NCI-H2081 treated with DMSO at 0.1 percent for 48 hours (cell line): ENCODE data around the gene CERK.

ENCODE experiments used
- DNase-seq: peaks from one replicate; lab custom pipeline; 2025; lab: John Stamatoyannopoulos, UW

CERK gene

DNA sequence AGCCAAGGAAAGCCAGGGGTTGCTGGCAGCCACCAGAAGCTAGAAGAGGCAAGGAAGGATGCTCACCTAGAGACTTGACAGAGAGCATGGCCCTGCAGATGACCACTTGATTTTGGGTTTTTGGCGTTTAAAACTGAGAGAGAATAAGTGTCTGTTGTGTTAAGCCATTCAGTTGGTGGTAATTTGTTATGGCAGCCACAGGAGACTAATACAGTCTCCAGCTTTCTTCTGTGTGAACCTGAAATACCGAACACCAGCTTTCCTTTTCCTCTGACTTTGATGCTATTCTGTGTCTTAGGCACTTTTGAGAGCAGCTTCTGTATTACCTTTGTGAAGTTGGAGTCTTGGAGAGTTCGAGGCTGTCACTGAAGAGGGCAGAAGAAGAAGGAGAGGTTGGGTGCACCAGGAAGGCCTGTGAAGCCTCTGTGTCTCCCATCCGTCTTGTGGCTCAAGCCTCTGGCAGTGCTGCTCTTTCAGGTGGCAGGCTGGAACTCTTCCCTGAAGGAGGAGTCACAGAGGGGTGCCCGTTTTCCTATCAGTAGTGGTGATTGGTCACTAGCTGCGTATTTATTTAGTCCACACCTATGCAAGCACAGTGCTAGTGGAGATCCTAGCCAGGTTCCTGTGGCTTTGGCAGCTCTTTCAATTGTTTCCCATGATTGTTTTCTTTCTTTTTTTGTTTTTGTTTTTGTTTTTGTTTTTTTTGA is 26.9 kb upstream of the CERK start:
- DNase-seq: no peak

DNA sequence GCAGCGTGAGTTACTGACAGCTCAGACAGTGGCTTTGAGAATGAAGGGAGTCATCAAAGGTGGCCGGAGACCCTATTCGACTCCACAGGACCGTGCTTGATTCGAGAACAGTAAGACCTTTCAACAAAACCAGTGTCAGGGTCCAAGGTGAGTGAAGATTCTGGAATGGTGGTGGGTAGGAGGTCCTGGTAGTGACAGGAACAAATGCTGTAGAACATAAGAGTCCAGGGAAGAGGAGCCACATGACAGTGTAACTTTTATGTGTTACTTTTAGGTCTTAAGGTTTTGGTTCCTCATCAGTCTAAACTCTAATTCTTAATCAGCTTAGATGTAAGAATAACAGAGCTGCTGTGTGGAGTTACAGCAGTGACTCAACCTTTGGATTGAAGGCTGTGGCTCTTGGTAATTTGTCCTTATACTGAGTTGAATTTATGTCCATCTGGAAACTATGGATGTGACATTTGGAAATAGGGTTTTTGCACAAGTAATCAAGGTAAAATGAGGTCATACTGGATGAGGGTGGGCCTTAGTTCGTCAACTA is 26.2 kb upstream of the CERK start:
- DNase-seq: no peak

DNA sequence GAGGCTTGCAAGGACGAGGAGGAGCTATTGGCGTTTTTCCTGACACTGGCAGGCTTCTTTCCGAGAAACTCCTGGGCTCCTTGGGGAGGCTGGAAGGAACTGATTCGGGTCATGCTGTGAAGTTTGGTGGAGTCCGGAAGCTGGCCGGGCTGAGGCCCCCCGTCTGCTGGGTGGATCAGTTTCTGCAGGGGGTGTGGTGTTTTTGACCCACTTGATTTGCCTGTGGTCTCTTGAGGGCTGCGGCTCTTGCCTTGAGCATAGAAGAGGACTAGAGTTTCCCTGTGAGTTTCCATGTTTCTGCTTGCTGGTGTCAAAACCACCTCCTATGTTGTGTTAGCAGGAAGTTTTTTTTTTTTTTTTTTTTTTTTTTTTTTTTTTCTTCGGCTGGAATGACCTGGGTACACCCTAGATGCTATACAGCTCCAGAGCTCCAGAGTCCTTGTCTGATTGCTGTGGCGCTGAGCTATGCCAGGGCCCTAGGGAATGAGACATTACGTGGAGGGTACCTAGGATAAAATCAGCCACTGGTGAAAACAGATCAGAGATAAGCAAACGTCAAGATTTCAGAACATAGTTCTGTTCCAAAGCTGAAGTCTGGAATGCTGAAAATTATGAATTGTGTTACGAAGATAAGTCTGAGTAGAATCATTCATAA is 25.1 kb upstream of the CERK start:
- DNase-seq: no peak

DNA sequence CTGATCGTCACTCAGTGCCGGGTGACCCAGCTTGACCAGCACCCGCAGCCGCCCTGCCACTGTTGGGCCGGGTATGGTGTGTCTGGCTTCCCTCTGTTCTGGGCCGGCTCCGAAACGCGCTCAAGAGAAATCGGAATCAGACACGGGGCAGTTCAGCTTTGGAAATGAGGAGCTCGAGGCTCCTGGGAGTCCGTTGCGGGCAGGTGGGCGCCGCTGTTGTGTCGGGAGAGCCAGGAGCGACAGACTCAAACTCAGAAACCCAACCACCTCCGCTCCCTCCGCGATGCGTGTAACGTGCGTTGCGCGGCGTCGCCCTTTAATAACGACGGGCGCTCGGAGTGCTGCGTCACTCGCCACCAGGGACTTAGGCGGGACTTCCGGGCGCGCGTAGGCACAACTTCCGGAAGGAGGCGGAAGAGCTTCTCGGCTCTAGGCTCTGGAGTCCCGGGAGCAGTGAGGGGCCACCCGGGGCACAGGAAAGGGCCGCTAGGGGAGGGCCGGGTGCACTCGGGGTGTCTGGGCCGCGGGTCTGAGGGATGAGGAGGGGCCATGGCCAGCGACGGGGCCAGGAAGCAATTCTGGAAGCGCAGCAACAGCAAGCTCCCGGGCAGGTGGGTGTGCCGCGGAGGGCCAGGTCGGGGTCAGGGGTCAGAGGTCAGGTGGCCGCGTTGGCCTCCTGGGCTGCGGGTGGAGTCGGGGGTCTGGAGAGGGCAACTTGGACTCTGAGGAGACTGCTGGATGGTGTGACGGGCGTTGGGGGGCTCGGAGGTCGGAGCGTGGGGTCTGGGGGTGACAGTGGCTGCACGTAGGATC is 24.4 kb upstream of the CERK start, which contains the start of gene TBC1D22A:
Gene TBC1D22A, plus strand, starts transcription at position 413 of the 813 bp plus-strand sequence. Its CDS starts 137 bp downstream, at position 550.
- peak; percentile 19 for DNase-seq

DNA sequence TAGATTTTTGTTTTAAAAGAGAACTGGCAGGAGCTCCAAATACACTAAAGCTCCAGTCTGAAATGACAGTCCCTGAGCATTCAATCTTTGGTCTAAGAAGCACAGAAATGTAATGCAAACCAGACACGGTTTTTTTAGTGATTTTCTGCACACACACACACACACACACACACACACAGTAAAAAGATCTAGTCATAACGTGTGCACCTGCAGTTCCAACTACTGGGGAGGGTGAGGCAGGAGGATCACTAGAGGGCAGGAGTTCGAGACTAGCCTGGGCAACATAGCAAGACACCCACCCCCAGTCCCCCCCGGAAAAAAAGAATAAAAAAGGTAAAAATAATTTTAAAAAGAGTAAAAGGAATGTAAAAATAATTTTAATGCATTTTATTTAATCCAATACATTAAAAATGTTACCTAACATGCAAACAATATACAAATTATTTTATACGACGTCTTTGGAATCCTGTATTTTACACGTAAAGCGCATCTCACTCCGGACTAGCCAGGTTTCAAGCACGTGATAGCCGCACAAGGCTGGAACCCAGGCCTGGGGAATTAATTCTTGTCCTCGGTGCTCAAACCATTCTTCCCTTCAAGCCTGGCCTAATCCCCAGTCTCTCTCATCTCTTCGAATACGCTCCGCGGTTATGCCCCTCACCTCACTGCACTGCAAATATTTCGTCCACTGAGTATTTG is 23.6 kb upstream of the CERK start:
- DNase-seq: no peak

DNA sequence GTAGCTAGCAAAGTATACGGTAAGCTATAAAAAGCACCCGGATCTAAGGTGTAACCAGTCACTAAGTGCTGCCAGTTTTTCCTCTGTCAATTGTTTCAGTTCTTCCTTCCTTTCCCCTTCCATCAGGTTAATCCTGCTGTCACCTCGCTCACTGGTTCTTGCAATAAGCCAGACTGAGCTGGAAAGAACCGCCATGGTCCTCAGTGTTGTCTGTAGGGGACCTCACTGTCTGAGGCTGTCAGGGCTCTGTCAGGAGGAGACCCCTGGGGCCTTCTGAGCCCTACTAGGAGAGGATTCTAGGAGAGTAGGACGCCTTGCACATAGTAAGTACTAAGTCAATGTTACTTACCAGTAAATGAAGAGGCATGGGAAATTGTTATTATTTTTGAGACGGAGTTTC is 23.0 kb upstream of the CERK start:
- DNase-seq: no peak

DNA sequence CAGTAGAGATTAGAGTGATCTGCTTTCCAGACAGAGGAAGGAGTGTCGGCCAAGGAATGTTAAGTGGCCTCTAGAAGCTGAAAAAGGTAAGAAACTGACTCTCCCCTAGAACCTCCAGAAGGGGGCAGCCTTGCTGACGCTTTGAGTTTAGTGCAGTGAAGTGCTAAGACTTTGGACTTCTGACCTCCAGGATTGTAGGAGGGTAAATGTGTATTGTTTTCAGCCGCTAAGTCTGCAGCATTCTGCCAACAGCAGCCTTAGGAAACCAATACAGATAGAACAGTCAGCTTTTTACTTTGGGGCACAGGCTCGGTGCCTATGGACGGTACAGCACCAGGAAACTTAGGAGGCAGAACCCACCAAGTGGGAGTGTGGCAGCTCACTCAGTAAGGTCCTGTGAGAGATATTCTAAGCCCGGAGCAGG is 20.8 kb upstream of the CERK start:
- DNase-seq: no peak

DNA sequence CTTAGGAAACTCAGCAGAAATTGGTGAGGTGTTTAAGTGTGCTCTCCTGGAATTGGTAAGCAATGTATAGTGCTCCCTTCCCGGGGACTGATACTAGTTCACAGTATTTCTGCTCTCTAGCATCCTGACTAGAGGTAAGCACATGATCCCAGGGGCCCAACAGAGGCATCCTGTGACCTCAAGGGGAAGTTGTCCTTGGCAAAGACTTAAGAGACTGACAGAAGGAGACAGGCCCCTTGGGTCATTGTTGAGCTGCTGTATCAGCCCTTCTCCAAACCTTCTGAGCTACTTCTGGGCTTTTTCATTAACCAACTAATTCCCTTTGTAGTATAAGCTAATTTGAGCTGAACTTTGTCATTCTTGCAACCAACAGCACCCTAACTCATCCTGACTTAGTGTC is 20.1 kb upstream of the CERK start:
- no peak for DNase-seq

DNA sequence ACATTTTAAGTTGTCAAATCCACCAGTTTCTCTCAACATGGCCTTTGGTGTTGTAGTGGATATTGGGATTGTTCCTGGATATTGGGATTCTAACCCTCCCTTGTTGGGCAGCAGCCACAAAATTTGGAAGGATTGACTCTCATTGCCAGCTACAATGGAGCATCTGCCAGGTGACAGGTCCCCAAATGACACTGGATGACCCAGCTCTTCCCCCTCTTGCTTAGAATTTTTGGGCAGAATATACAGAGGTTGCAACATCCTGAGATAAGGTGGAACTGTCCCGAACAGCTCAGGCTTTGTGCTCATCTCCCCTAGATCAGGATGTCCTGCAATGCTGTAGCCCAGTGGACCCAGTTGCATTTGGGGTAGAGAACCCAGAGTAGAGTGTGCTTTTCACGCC is 19.1 kb upstream of the CERK start:
- no peak for DNase-seq

DNA sequence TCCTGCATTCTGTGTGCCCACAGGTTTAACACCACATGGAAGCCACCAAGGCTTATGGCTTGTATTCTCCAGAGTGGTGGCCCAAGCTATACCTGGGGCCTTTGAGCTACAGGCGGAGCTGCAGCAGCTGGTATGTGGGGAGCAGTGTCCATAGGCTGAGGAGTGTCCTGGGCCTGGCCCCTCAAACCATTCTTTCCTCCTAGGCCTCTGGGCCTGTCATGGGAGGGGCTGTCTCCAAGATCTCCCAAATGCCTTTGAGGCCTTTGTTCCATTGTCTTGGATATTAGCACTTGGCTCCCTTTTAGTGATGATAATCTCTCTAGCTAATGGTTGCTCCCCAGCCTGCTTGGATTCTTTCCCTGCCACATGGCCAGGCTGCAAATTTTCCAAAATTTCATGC is 18.0 kb upstream of the CERK start:
- no peak for DNase-seq

DNA sequence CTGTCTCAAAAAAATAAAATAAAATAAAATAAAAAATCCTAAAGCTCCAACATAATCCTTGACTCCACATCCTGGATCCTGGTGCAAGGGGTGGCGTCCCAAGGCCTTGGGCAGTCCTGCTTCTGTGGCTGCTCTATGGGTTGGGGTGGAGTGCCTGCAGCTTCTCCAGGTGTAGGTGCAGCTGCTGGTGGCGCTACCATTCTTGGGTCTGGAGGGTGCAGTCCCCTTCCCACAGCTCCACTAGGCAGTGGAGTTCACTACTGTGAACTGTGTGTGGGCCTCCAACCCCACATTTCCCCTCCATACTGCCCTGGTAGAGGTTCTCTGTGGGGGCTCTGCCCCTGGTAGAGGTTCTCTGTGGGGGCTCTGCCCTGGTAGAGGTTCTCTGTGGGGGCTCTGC is 17.5 kb upstream of the CERK start:
- no peak for DNase-seq

DNA sequence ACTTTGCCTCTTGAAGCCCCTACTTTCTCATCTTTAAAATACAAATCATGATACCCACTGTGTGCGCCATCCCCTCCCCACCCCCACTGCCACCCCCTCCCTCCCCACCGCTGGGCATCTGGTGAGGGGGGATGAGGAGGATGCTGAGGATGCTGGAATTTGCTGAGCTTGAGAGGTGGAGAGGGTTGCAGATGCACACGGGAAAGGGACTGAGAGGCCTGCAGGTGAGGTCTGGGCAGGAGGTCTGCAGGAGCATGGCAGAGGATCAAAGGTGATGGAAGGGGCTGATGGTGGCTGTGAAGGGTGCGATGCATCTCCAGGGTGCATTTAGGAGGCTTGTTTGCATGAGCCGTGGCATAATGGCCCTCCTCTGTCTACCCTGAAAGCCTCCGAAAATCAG is 16.8 kb upstream of the CERK start:
- DNase-seq: no peak

DNA sequence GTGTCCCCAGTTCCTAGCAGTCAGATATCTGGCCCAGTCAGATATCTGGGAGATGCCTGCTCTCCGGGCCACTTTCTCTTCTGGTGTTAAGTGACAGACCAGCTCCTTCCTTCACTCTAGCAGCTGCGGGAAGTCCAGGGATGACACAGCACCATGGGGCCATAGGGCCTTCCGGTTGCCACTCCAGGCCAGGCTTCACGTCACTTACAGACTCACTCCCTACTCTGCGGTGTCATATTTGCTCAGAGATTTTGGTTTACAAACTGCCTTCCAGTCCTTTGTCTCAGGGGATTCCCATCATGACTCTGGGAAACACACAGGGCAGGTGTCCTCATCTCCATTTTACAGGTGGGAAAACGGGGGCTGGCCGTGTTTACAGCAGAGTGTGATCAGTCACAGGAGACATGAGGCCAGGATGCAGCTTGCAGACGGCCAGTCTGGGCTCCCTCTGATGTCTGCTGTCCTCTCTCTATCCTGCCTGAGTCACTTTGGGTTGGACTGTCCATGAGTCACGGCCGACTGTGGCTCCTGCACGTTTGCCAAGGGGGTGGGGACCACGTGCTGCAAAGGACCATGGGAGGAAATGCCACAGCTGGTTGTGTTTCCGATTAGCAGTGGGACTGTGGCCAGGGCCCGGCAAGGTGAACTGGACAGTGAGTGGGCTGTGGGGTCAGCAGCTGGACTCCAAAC is 16.2 kb upstream of the CERK start:
- no peak for DNase-seq

DNA sequence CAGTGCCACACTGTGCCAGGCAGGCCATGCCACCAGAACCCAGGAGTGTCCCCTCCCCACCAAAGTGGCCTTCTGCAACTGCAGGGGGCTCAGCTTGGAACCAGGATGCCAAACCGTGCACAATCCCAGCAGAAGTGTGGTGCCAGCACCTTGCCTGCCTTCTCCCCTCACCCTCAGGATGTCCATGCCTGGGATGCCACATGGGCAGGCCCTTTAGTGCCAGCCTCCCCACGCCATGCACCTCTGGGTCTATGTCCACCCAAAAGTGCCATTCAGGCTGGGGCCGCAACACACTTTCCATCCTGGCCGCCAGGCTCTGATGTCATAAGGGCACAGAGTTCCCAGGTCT is 15.7 kb upstream of the CERK start:
- DNase-seq: no peak

DNA sequence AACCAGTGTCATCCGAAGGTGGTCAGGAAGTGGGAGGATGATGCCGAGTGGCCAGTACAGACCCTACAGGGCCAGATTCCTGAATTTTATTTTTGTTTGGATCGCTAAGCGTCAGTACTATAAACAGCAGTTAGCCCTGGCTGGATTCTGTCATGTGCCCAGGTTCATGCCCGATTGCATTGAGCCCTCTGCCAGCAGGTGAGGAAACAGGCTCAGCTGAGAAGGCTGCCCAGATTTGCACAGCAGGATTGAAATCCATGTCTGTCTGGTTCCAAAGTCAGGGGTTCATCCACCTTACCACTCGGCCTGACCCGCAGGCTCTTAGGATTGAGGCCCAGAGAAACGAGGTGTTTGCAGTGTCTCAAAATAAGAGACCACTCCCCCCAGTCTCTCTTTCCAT is 15.3 kb upstream of the CERK start:
- no peak for DNase-seq

DNA sequence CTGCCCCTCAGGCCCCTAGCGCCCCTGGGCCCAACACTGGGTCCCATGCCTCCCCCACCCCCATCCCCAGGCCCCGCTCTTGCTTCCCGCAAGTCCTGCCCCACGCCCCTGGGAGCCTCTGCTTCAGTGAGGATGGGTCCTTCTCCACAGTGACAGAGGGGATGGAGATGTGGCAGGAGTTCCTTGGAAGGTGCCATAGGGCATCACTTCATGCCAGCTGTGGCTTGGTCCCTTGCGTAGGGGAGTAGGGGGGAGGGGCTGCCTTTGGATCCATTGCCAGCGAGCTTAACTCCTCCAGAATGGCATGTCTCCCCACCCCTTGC is 14.9 kb upstream of the CERK start:
- DNase-seq: no peak

DNA sequence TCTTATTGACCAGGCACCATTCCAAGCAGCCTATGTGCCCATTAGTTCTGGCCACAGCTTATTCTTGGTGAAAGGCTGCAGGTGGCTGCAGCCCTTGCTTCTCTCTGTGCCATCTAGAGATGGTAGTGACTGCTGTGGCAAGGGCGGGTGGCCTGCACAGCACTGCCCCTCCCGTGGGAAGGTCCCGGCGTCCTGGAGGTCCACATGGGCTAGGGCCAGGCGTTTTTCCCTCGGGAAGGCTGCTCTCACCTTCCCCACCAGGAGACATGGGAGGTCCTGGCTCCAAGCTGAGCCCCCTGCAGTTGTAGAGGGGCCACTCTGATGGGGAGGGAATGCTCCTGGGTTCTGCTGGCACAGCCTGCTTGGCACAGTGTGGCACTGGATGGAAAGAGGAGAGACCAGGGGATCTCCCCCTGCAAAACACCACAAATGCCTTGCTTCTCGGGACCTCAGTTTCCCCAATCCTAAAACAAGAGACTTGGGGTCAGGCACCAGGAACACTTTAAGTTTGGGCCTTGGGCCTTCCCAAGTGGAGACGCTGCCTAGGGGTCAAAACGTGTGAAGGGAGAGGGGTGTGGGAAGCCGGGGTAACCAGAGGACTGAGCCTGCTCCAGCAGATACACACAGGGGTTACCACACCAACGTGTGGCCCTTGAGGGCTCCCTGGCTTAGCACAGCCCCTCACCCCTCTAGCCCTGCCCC is 14.4 kb upstream of the CERK start:
- DNase-seq: no peak

DNA sequence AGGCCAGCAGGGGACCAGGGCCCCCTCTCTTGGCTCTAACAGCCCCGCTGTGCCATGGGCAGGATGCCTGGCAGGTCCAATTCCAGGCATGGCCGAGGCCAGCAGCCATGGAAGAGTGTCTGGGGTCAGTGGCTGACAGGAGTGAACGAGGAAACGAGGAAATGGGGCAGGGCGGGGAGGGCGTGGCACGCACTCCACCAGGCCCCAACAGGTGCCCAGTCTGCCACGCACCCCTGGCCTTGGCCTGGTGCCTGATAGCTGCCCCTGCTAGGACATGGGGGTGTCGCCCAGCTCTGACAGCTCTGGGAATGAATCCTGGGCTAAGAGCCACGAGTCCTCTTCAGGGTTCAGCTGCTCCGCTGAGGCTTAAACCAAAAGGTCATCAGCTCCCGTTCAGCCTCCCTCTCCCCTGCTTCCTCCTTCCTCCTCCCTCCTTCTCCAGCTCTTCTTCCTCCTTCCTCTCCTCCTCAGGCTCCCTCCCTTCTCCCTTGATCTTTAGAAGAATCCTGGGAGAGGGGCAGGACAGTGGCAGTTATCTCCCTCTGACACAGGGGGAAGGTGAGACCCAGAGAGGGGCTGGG is 12.9 kb upstream of the CERK start:
- no peak for DNase-seq

DNA sequence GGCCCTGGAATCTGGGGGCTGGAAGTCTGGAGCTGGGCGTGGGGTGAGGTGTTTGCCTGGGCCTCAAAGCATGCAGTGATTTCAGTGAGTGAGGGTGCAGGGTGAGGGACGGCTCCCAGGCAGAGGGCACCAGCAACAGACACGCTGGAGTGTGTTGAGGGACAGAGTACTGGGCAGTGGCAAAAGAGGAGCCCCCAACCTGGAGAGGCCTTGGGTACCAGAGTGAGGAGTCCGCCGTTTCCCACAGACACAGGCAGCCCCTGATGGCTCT is 12.4 kb upstream of the CERK start:
- DNase-seq: no peak

DNA sequence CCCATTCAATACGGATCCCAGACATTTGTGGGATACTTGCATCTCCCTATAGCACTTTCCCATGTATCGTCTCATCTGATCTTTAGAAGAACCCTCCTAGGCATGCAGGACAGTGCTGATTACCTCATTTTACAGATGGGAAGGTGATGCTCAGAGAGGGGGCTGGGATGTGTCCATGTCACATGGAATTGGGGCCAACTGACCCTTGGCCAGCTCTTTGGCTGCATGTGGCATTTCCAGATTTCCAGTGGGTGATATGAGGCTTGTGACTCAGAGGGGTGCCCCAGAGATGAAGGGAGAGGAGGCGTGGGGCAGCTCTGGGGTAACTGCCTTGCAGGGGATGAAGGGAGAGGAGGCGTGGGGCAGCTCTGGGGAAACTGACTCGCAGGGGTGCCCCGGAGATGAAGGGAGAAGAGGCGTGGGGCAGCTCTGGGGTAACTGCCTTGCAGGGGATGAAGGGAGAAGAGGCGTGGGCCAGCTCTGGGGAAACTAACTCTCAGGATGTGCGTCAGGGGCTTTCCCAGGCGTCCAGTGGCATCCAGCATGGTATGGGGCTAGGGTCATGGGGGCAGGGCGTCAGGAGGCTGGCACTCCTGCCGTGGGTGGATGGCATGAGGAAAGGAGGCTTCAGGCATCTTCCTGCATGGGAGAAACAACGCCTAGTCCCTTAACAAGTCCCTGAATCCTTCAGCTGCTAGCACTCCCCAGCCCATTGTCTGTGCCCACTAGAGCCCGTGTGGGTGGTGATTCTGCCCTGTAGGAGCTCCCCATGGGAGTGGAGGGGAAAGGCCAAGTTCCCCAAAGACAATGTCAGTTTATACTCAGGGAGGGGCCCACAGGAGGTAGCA is 11.9 kb upstream of the CERK start:
- no peak for DNase-seq
